GM18951 (cell line): ENCODE measurements around the gene TMOD1.

ENCODE experiments used
- POLR2A ChIP-seq: IDR thresholded peaks from 4 replicates; pipeline ENCODE4 v1.6.1; 2011; ENCODE audit warnings: mild to moderate bottlenecking; ENCODE audit not compliant: insufficient read length, insufficient read depth; ENCODE audit errors: extremely low read depth
- in situ Hi-C: fragments of 300-500 bp; cut with MboI; formaldehyde crosslinking; loops from one replicate; pipeline ENCODE4 v1.12.0; 2022; ENCODE audit warnings: low sequenced_read_pairs, mixed read lengths, inconsistent platforms; ENCODE audit not compliant: unreplicated experiment

TMOD1 gene

DNA sequence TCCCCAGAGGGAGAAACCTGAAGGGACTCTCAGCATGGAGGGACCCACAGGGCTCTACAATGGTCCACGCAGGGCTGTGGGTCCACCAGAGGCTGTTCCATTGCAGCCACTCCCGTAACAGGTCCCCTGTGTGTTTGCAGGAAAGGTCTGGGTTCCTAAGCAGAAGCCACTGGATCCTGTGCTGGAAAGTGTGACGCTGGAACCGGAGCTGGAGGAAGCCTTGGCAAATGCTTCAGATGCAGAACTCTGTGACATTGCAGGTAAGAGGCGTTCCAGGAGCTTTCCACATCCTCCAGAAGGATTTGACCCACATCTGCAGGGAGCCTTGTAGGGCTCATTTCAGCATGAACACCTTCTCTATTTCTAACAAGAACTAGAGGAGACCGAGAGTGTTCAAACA lies 51.7 kb downstream of the TMOD1 start:
- in situ Hi-C loops, result no loop called here
- TF ChIP-seq POLR2A, result no peak

DNA sequence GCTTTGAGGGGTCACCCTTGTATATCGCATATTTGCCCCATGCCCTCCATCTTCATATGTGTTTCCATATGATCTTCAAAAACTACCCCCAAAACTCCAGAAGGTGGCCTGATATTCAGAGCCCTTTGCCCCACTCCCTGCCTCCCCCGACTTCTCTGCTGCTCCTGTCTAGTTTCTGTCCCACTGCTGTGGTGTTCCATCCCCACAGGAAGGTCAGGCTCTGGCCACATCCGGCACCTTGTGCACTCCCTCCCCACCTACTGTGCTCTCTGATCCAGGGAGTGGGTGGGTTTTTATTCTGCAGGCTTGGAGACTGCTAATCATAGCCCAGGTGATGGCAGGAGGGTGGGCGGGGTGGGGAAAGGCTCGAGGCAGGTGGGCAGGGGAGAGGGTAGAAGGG lies 52.4 kb downstream of the TMOD1 start:
- TF ChIP-seq POLR2A, result no peak
- in situ Hi-C loops, result no loop called here

DNA sequence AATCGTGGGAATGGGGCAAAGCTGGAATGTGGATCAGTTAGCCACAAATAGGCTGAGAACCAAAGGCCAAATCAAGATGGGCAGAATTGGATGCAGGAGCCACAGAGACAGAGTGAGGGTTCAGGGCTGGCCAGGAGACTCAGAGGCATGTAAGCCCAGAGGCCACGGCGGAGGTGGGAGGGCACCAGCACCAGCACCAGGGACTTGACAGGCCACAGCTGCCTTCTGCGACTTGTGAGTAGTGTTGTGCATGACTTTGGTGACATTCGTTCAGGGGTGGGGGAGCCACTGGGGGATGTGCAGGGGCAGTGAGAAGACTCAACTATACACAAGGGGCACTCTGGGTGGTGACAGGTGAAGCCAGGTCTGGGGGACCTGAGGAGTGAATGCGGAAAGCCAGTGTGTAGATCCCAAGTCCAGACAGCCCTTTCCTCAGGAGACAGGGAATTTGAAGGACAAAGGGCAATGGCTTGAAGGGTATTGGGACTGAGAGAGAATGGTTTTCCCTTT lies 53.2 kb downstream of the TMOD1 start:
- TF ChIP-seq POLR2A, result no peak
- in situ Hi-C loops, result no loop called here

DNA sequence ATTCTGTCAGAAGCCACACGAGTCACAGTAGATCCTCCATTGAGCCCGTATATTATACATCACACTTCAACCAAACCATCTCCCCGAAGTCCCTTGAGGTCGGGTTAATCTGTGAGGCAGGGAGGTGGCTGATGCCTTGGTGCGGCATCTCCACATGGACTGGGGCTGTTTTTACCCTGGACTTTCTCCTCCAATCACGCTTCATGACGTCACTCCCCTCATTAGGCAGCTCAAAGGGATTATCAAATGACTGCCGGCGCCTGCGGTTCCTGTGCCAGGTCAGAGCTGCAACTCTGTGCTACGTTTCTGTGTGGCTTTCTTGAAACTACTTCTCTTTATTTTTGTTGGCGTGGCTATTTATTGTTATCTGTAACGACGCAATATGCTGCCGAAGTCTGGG lies 53.7 kb downstream of the TMOD1 start:
- in situ Hi-C loops, result no loop called here
- no peak for TF ChIP-seq POLR2A

DNA sequence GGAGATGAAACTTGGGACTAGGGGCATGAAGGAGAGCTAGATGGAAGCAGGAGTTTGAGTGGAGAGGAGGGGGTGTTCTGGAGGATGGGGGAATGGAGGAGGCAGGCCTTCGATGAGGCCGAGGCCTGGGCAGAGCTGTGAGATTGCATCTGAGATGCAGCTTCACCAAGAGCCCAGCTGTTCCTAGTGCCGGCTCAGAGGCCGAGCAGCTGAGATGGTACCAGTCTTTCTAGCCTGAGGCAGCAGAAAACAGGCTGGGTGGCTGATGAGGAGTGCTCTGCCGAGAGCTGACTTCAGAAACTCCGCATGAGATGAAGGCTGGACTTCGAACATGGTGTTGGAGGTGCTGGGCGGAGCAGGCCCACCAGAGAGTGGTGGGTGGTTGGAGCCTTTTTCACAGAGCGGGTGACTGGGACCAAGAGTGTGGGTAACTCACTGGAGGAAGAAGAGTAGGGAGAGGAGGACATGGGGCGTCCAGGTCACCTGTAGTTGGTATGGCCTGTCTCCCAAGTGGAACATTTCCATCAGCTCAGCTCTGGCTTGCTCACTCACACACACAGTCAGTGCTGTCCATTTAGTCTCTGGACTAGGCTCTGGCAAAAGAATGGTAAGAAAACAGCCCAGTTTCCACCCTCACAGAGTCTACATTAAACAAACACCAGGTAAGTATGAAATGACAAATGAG lies 54.7 kb downstream of the TMOD1 start:
- no peak for TF ChIP-seq POLR2A
- in situ Hi-C loops, result no loop called here

DNA sequence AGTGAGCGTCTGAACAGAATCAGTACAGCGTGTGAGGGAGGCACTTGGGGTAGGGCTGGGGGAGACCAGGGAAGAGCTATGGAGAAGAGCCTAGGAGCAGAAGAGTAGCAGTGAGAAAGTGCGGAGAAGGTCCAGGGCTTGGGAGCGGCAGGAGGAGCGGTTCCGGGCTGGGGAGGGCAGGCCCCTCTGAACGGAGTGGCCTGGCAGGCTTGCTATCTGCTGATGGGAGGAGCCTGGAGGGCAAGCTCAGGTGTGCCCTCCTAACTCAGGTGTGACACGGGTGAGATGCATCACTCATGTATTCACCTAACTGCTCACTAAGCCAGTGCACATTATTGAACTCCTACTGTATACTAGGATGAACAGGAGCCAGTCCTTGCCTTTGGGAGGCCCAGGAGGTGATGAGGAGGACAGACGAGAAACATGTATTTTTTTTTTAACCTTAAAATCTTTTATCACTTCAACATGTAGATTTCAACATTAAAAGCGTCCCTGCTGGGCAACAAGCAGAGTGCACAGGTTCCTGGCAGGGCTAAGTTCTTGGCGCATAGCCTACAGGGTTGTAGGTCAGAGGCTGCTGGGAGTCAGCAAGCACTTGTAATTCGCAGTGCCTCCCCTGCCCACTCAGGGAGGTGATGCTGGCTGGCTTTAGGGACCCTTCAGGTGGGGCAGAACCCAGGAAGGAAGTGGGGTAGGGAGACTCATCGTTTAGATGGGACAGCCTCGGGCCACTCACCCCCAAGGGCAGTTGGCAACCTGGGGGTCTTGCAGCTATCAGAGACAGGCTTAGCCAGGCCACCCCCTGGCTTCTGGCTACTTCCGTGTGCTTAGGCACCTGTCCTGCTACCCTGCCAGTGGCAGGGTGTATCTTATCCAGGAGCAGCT lies 55.5 kb downstream of the TMOD1 start:
- TF ChIP-seq POLR2A, result no peak
- in situ Hi-C loops, result no loop called here

DNA sequence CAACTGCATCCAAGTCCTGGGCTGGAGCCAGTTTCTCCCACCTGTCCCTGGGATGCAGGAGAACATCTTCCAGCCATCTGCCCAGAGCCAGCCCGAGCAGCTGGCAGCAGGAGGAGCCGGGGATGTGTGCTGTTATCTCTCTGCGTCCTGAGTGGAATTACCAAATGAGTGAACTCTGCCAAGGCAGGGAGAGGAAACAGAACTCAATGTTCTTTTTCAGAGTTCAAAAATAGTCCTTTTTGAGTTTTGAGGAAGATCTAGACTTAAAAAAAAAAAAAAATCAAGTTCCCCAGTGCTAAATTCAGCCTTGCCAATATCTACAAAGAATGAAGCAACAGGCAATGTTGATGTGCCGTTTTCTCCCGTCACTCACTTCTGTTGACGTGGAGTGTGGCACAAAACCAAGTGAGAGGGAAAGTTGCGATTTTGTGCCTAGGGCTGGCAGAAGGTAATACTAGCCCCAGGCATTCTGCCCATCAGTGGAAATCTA lies 56.2 kb downstream of the TMOD1 start:
- no peak for TF ChIP-seq POLR2A
- in situ Hi-C loops, result no loop called here

DNA sequence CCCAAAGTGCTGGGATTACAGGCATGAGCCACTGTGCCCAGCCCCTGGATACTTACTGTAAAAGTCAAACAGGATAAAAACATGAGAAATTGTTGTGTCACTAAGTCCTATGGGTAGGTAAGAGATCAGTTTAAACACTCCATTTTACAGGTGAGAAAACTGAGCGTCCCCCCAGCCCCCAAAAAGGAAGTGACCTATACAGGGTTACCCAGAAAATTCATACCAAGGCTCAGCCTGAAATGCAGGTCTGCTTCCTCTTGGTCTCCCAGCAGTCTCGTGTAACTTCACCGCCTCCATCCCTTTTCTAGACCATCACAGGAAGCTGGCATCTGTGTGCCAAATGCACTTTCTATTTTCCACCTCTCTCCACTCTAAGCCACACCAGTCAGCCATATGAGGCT lies 57.2 kb downstream of the TMOD1 start:
- in situ Hi-C loops, result no loop called here
- TF ChIP-seq POLR2A, result no peak

DNA sequence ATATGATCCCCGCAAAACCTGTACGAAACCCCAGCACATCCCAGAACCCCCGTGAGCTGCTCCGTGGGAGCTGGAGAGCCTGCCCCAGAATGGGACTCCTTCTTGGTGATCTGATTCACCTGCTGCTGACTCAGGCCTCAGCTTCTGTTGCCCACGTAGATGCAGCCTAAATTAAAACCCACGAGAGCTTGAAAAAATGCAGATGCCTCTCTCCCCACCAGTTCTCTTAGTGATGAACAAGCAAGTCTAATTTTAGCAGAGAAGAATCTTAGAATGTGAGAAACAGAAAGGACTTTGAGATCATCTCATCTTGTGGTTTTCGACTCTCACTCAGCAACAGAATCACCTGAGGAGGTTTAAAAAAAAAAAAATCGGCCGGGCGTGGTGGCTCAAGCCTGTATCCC lies 57.6 kb downstream of the TMOD1 start:
- in situ Hi-C loops, result no loop called here

DNA sequence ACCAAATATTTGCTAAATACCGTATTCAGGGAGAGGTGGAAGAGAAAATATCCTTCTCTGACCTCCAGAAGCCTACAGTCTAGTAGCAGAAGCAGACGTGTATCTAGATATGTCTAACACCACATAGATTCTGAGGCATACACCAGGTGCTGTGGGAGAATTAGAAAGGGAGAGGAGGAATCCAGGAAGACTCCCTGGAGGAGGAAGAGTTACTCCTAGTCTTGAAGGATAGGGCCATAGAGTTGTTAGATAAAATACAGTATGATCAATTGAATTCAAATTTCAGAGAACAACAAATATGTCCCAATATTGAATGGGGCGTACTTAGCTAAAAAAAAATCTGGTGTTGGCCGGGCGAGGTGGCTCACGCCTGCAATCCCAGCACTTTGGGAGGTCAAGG lies 58.7 kb downstream of the TMOD1 start:
- in situ Hi-C loops, result no loop called here
- no peak for TF ChIP-seq POLR2A

More for the DNA sequence above, 57.6 kb downstream of the TMOD1 start:
- no peak for TF ChIP-seq POLR2A

DNA sequence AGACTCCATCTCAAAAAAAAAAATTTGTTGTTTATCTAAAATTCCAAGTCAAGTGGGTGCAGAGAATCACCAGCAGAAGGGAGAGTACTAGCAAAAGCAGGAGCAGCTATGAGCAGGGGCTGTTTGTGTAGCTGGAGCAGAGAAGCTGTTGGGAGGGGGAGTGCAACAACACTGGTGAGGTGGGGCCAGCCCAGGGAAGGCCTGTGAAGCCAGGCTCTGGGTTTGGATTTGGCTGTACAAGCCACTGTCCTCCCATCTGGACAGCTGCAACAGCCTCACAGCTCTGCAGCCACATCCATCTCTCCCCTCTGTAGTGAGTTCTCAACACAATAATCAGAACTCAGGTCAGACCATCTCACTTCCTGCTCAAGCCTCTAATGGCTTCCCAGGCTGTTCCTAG lies 59.4 kb downstream of the TMOD1 start:
- TF ChIP-seq POLR2A, result no peak
- in situ Hi-C loops, result no loop called here

DNA sequence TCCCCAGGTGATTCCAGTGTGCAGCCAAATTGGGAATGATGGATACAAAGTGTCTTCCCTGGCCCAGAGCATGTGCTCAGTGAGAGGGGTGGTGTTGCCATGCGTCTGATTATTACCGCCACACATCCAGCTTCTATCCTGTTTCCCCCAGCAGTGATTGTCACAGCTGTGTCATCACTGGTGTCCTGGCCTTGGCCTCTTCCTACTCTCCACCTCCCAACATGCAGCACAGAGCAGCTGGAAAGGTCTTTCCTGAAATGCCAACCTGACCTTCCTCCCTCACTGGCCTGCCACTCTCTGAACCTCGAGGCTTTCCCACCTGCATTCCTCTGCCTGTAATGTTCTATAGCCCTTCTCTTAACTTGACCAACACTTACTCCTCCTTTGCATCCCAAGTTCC lies 60.0 kb downstream of the TMOD1 start:
- no peak for TF ChIP-seq POLR2A
- in situ Hi-C loops, result no loop called here

DNA sequence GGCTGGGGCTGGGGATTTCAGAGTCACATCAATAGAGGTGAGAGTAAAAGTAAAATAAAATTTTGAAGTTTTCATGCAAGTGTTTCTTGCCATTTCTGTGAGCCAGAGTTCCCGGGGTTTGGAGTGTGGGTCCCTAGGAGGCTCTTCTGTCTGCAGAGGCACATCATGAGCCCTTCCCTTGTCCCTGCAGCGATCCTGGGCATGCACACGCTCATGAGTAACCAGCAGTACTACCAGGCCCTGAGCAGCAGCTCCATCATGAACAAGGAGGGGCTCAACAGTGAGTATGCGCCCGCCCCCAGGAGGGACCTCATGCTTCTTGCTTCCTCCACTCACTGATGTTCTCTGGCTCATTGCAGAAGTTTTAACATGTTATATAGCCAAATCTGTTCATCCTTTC lies 61.1 kb downstream of the TMOD1 start:
- no peak for TF ChIP-seq POLR2A
- in situ Hi-C loops, result no loop called here
